Measurements from ENCODE around the gene ANG. TPM values are rescaled to one million over a fixed set of nuclear protein-coding genes. Genes with fewer than 3 reads are reported as not detected.

The ANG gene
- total and polyA plus RNA-seq, 10 of the 15 experiments (the other 5 are each of a cell fraction or from before 2014, with no cell fraction given) = 1.0 to 5.9 (median 2.2) TPM

- Histone ChIP-seq H3K27ac (ENCODE audit: control insufficient read depth, insufficient read depth) (peak overlapping the region; percentile 99), H3K4me3 (peak overlapping the region; percentile 73), H4K20me1 (ENCODE audit: control insufficient read depth, insufficient read depth) (no peaks in the 10 kb centered on the region), H3K36me3 (ENCODE audit: control insufficient read depth in 2 of 2, insufficient read depth in 2 of 2, low read length in 1 of 2) (no peaks in the 10 kb centered on the region), H3K9me3 (replicated peaks; ENCODE audit: control insufficient read depth, insufficient read depth, low read length) (no peaks in the 10 kb centered on the region), H2AFZ (ENCODE audit: control insufficient read depth, low read depth, low read length) (peak overlapping the region; percentile 22), H3K79me2 (ENCODE audit: control insufficient read depth, insufficient read depth, low read length) (no peaks in the 10 kb centered on the region), H3K27me3 (replicated peaks in 1 of 2; ENCODE audit: control insufficient read depth in 2 of 2, insufficient read depth in 2 of 2, low read length in 1 of 2) (no peaks in the 10 kb centered on the region), H3K9ac (ENCODE audit: control insufficient read depth, insufficient read depth, low read length) (peak overlapping the region; percentile 93), H3K4me1 (ENCODE audit: control insufficient read depth, insufficient read depth, low read length) (peaks cover 23% of the 10 kb centered on the region), H3K4me2 (ENCODE audit: control insufficient read depth, insufficient read depth) (peak overlapping the region; percentile 97)
- FAIRE-seq (no peak), DNase-seq (ENCODE audit: low read depth, low spot score) (no peak), ATAC-seq (no peak)
- under 1% methylated on average over 11 of the region's 11 CpGs for WGBS (ENCODE audit: insufficient coverage, insufficient replicate concordance, low lambda C conversion rate, missing lambda C conversion rate)
- ChIA-PET SMC1A (ENCODE audit: uncharacterized antibody, unreplicated experiment) (interaction anchor here (1.1 to 8.9 kb wide), 16 partner anchors 9 to 340 kb away, joined by 3 to 150 read pairs (median 10); partner anchors contain the start of genes PARP2 and RNASE6), CTCF (interaction anchor here (0.8 to 11.0 kb wide), 13 partner anchors 9 to 343 kb away, joined by 3 to 214 read pairs (median 10); partner anchors contain the start of genes PARP2, PIP4P1 and RNASE6), POLR2A (interaction anchor here (0.8 to 5.6 kb wide), 10 partner anchors 9 to 339 kb away, joined by 3 to 69 read pairs (median 8); partner anchors contain the start of genes PARP2, PIP4P1 and RNASE6), RAD21 (ENCODE audit: unreplicated experiment) (interaction anchor here (0.6 to 8.9 kb wide), 16 partner anchors 9 to 353 kb away, joined by 3 to 156 read pairs (median 5); partner anchors contain the start of genes CCNB1IP1, PARP2 and PIP4P1)
- TSS peak; percentile 99 for BruUV-seq (replicated peaks)
- in situ Hi-C loops (cut with MboI) = loop anchor here (5.0 kb wide), 3 partner anchors 50 to 350 kb away; partner anchors contain the start of genes CCNB1IP1 and PIP4P1
- intact Hi-C loops (cut with micrococcal nuclease; ENCODE audit: unreplicated experiment) = loop anchor here (2.0 to 5.0 kb wide), 3 partner anchors 220 to 355 kb away; partner anchors contain the start of genes PIP4P1 and TEP1
- TF ChIP-seq ELK1 (IDR thresholded peaks at IDR 0.05; ENCODE audit: low read depth, low read length) (no peak), SMC3 (IDR thresholded peaks at IDR 0.05; ENCODE audit: borderline replicate concordance, low read length) (no peak), BACH1 (IDR thresholded peaks at IDR 0.05; ENCODE audit: borderline replicate concordance) (no peak), CREB1 (IDR thresholded peaks at IDR 0.05; ENCODE audit: low read depth) (no peak), MYC (IDR thresholded peaks at IDR 0.05; ENCODE audit: insufficient read depth, insufficient read length, insufficient replicate concordance, low read length, severe bottlenecking) (no peak), ZBTB11 (CRISPR knock-in tag; IDR thresholded peaks at IDR 0.05) (no peak), BRCA1 (IDR thresholded peaks at IDR 0.05; ENCODE audit: low read depth, low read length) (no peak), IRF4 (IDR thresholded peaks at IDR 0.05; ENCODE audit: low read depth, low read length) (0 out of 2 replicates have a peak, but pooled peaks have one; percentile 5)
Observed at GRCh38 chr14:20682127-20682434, 6.5 kb upstream of the ANG start.
